ENCODE measurements around the gene PPP1R8. TPM values are rescaled to one million over a fixed set of nuclear protein-coding genes. Genes with fewer than 3 reads are reported as not detected.

Gene PPP1R8
- total and polyA plus RNA-seq, 10 of the 15 experiments (the other 5 are each of a cell fraction or from before 2014, with no cell fraction given): 10.2 to 77.0 (median 53.0) TPM

DNA sequence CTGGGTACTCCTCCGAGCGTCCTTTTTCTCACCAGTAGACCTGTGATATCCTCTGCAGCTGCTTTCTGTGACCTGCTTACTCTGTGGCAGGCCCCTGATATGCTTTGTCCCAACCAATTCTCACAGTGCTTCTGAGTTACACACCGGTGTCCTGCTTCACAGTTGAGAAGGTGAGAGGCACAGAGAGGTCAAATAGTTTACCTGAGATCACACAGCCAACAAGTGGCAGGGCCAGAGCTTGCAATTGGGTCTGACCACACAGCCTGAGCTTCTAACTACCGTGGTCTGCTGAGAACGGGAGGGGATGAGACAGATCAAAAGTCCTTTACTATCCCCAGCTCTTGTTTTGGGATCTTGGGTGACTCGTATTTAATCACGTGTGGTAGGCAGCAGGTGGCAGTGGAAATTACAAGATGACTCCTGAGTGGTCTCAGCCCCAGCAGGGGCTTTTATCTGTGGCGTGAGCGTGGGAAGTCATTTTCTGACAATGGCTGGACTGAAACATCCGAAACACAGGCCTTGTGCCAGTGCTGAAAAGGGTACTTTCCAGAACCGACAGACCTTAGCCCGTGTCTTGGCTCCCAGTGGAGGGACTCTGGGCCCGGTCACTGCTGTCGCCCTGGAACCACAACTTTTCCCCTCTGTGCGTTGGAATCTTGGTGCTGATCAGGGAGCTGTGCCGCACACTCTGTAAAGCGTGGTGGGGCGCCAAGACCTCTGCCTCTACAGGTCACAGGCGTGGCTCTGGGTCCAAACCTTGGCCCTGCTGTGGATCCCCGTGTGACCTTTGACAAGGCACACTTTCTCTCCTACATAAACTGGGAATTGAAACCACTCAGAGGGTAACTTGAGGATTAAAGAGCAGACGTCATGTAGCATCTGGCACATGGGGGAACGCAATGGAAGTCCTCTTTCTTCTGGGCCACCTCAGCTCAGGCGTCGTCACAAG lies 53.7 kb downstream of the PPP1R8 start:
- Histone ChIP-seq H3K27ac (ENCODE audit: control insufficient read depth, insufficient read depth) (peak overlapping the region; percentile 94), H3K9ac (ENCODE audit: control insufficient read depth, insufficient read depth, low read length) (peak overlapping the region; percentile 70)
- TF ChIP-seq HDAC6 (IDR thresholded peaks at IDR 0.05; ENCODE audit: unreplicated experiment): no peak
- TF ChIP-seq, protein P1, sequence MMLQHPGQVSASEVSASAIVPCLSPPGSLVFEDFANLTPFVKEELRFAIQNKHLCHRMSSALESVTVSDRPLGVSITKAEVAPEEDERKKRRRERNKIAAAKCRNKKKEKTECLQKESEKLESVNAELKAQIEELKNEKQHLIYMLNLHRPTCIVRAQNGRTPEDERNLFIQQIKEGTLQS (IDR thresholded peaks at IDR 0.05; ENCODE audit: borderline replicate concordance, extremely low read depth, low read depth, low read length): no peak
- peak; percentile 84 for TF ChIP-seq RELA (IDR thresholded peaks at IDR 0.05; ENCODE audit: borderline replicate concordance, partially characterized antibody)
- no peak for TF ChIP-seq SMAD5 (IDR thresholded peaks at IDR 0.05; ENCODE audit: low read depth)
- TF ChIP-seq E2F4 (IDR thresholded peaks at IDR 0.05; ENCODE audit: low read depth, low read length): no peak
- TF ChIP-seq, protein P2, sequence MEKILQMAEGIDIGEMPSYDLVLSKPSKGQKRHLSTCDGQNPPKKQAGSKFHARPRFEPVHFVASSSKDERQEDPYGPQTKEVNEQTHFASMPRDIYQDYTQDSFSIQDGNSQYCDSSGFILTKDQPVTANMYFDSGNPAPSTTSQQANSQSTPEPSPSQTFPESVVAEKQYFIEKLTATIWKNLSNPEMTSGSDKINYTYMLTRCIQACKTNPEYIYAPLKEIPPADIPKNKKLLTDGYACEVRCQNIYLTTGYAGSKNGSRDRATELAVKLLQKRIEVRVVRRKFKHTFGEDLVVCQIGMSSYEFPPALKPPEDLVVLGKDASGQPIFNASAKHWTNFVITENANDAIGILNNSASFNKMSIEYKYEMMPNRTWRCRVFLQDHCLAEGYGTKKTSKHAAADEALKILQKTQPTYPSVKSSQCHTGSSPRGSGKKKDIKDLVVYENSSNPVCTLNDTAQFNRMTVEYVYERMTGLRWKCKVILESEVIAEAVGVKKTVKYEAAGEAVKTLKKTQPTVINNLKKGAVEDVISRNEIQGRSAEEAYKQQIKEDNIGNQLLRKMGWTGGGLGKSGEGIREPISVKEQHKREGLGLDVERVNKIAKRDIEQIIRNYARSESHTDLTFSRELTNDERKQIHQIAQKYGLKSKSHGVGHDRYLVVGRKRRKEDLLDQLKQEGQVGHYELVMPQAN (conservative IDR thresholded peaks at IDR 0.05): no peak
- no peak for TF ChIP-seq SMAD1 (IDR thresholded peaks at IDR 0.05; ENCODE audit: low read depth, partially characterized antibody)
- TF ChIP-seq YBX1 (IDR thresholded peaks at IDR 0.05): no peak
- TF ChIP-seq, protein P3, sequence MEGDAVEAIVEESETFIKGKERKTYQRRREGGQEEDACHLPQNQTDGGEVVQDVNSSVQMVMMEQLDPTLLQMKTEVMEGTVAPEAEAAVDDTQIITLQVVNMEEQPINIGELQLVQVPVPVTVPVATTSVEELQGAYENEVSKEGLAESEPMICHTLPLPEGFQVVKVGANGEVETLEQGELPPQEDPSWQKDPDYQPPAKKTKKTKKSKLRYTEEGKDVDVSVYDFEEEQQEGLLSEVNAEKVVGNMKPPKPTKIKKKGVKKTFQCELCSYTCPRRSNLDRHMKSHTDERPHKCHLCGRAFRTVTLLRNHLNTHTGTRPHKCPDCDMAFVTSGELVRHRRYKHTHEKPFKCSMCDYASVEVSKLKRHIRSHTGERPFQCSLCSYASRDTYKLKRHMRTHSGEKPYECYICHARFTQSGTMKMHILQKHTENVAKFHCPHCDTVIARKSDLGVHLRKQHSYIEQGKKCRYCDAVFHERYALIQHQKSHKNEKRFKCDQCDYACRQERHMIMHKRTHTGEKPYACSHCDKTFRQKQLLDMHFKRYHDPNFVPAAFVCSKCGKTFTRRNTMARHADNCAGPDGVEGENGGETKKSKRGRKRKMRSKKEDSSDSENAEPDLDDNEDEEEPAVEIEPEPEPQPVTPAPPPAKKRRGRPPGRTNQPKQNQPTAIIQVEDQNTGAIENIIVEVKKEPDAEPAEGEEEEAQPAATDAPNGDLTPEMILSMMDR (IDR thresholded peaks at IDR 0.05 in 2 of 3, conservative IDR thresholded peaks at IDR 0.05 in 1 of 3; ENCODE audit: control insufficient read depth in 2 of 3, extremely low read depth in 1 of 3, insufficient read depth in 1 of 3, low read depth in 3 of 3, low read length in 3 of 3): no peak; a peak in 1 of 6 replicates
- no peak for TF ChIP-seq STAT3 (IDR thresholded peaks at IDR 0.05; ENCODE audit: low read depth, low read length)
- no peak for TF ChIP-seq JUND (IDR thresholded peaks at IDR 0.05; ENCODE audit: low read depth, low read length)
- 0 out of 2 replicates have a peak, but pooled peaks have one; percentile 7 for TF ChIP-seq IRF4 (IDR thresholded peaks at IDR 0.05; ENCODE audit: low read depth, low read length)
- no peak for TF ChIP-seq KDM1A (IDR thresholded peaks at IDR 0.05; ENCODE audit: borderline replicate concordance)
- no peak for TF ChIP-seq NFXL1 (IDR thresholded peaks at IDR 0.05; ENCODE audit: borderline replicate concordance)
- TF ChIP-seq SREBF2 (IDR thresholded peaks at IDR 0.05; ENCODE audit: low read length): 0 out of 2 replicates have a peak, but pooled peaks have one; percentile 22
- TF ChIP-seq EP300 (IDR thresholded peaks at IDR 0.05; ENCODE audit: borderline replicate concordance in 1 of 2, control insufficient read depth in 1 of 2, low read depth in 2 of 2, low read length in 2 of 2): peak; percentile 60 to 85; a peak in 3 of 4 replicates

More for the DNA sequence above, 53.7 kb downstream of the PPP1R8 start:
- Histone ChIP-seq H3K27me3 (replicated peaks in 1 of 2; ENCODE audit: control insufficient read depth in 2 of 2, insufficient read depth in 2 of 2, low read length in 1 of 2) (no peaks in the 10 kb centered on the region), H3K4me2 (ENCODE audit: control insufficient read depth, insufficient read depth) (peak overlapping the region; percentile 48), H3K9me3 (replicated peaks; ENCODE audit: control insufficient read depth, insufficient read depth, low read length) (no peaks in the 10 kb centered on the region; the same call in 2 of the 3 replicates), H4K20me1 (ENCODE audit: control insufficient read depth, insufficient read depth) (no peaks in the 10 kb centered on the region), H2AFZ (ENCODE audit: control insufficient read depth, low read depth, low read length) (no peak overlapping the region; the same call in 1 of the 2 replicates), H3K4me3 (no peak overlapping the region; the same call in 1 of the 2 replicates), H3K36me3 (ENCODE audit: control insufficient read depth in 2 of 2, insufficient read depth in 2 of 2, low read length in 1 of 2) (peaks cover 15 to 37% of the 10 kb centered on the region in 2 experiments), H3K4me1 (ENCODE audit: control insufficient read depth, insufficient read depth, low read length) (peaks cover 63% of the 10 kb centered on the region), H3K79me2 (ENCODE audit: control insufficient read depth, insufficient read depth, low read length) (peaks cover 41% of the 10 kb centered on the region)
- ChIA-PET CTCF (interaction anchor here (0.9 to 1.9 kb wide), 7 partner anchors 8 to 56 kb away, joined by 3 to 13 read pairs (median 5); no protein-coding TSS in a partner anchor), POLR2A (interaction anchor here (0.6 to 2.5 kb wide), 7 partner anchors 10 to 223 kb away, joined by 3 to 28 read pairs (median 3); partner anchors contain the start of gene EYA3), SMC1A (ENCODE audit: uncharacterized antibody, unreplicated experiment) (interaction anchor here (0.7 to 2.5 kb wide), 7 partner anchors 7 to 89 kb away, joined by 3 to 30 read pairs (median 4); no protein-coding TSS in a partner anchor), RAD21 (ENCODE audit: unreplicated experiment) (interaction anchor here (1.1 to 2.6 kb wide), 8 partner anchors 8 to 291 kb away, joined by 3 to 33 read pairs (median 4); partner anchors contain the start of gene THEMIS2)
- BruUV-seq (replicated peaks): no TSS peak
- in situ Hi-C loops (cut with MboI): no loop called here
- DNase-seq (ENCODE audit: low read depth, low spot score) (peak; percentile 87), ATAC-seq (peak; percentile 65), FAIRE-seq (peak; percentile 93)
- WGBS (ENCODE audit: insufficient coverage, insufficient replicate concordance, low lambda C conversion rate, missing lambda C conversion rate): 3% methylated on average over 24 of the region's 24 CpGs
- intact Hi-C loops (cut with micrococcal nuclease; ENCODE audit: unreplicated experiment): loop anchor here (1.0 kb wide), 1 partner anchor 9 kb away; no protein-coding TSS in a partner anchor
